ENCODE results near the gene POLA1.
A peak's percentile ranks its signal among the peaks of the same experiment; 100 is the strongest.

POLA1 gene

DNA sequence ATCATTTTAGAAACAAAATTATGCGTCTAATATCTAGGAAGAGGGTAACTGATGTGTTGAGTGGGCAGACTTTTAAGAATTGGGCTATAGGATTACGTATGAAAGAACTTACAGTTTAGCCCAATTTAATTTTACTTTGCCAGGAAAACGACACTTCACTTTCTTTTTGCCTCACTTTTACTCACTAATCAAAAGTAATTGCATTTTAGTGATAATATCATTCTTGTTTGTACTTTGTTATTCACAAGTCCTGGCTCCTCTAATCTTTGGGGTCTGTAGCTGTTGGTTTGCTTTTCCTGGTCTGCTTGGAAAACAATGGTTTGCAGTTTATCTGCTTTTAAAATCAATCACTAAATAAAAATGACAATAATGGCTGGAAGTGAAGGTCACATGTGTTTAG is 325.0 kb downstream of the POLA1 start:
- TF ChIP-seq CTCF (IDR thresholded peaks at IDR 0.05; ENCODE audit: low read depth, low read length, missing control alignments), result no peak
- no peak overlapping the region for H3K4me3 ChIP-seq (ENCODE audit: low read depth, low read length)
- in situ Hi-C loops (cut with HindIII; ENCODE audit: low sequenced_read_pairs), result no loop called here
- DNase-seq (ENCODE audit: low read depth), result no peak

- in situ Hi-C loops (cut with HindIII; ENCODE audit: low sequenced_read_pairs), result no loop called here
- no peak overlapping the region for H3K4me3 ChIP-seq (ENCODE audit: low read depth, low read length)
- TF ChIP-seq CTCF (IDR thresholded peaks at IDR 0.05; ENCODE audit: low read depth, low read length, missing control alignments), result no peak
- DNase-seq (ENCODE audit: low read depth), result no peak
Observed at GRCh38 chrX:25019707-25020390, 326.1 kb downstream of the POLA1 start.

DNA sequence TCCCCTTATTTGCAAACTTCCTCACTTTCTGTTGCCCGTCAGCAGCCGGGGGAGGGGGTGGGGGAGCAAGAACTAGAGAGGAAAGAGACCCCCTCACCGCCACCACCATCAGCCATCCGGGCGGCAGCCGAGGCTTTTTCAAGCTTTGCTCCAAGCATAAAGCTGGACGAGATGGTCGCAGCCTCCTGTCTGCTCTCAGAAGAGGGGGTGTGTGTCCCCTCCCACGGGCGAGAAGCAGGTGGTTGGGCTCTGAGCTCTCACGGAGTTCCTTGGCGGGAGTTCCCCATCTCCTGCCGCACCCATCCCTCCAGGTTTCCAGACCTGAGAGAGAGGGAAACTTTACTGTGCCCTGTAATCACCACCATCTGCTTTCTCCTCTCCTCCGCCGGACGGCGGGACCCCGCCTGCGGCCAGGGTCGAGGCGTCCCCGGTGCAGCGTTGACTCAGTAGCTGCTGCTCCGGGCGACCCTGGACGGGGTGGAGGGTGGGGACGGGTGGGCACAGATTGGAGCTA is 326.7 kb downstream of the POLA1 start:
- no peak for TF ChIP-seq CTCF (IDR thresholded peaks at IDR 0.05; ENCODE audit: low read depth, low read length, missing control alignments)
- no peak for DNase-seq (ENCODE audit: low read depth)
- H3K4me3 ChIP-seq (ENCODE audit: low read depth, low read length), result no peak overlapping the region
- in situ Hi-C loops (cut with HindIII; ENCODE audit: low sequenced_read_pairs), result no loop called here

GRCh38 chrX:25020905-25021449 is 327.3 kb downstream of the POLA1 start:
- in situ Hi-C loops (cut with HindIII; ENCODE audit: low sequenced_read_pairs), result no loop called here
- DNase-seq (ENCODE audit: low read depth), result no peak
- peak; percentile 53 for TF ChIP-seq CTCF (IDR thresholded peaks at IDR 0.05; ENCODE audit: low read depth, low read length, missing control alignments)
- H3K4me3 ChIP-seq (ENCODE audit: low read depth, low read length), result no peak overlapping the region

GRCh38 chrX:25022499-25023325 is 329.0 kb downstream of the POLA1 start:
- H3K4me3 ChIP-seq (ENCODE audit: low read depth, low read length), result no peak overlapping the region
- no peak for DNase-seq (ENCODE audit: low read depth)
- peak; percentile 22 for TF ChIP-seq CTCF (IDR thresholded peaks at IDR 0.05; ENCODE audit: low read depth, low read length, missing control alignments)
- in situ Hi-C loops (cut with HindIII; ENCODE audit: low sequenced_read_pairs), result no loop called here

DNA sequence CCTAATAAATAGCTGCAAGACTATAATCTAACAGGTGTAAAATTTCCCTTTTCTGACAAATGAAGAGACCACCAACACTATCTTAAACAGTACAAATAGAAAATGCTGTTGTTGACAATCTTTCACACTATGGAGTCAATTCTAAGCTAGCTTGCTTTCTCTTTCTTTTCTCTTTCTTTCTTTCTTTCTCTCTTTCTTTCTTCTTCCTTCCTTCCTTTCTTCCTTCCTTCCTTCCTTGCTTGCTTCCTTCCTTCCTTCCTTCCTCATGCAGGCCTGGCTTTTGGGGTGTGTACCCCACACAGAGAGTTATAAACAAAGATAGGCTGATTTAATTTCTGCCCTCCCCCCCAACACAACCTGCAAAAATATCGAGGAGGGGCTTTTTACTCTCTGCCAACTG is 330.2 kb downstream of the POLA1 start:
- DNase-seq (ENCODE audit: low read depth), result no peak
- in situ Hi-C loops (cut with HindIII; ENCODE audit: low sequenced_read_pairs), result no loop called here
- TF ChIP-seq CTCF (IDR thresholded peaks at IDR 0.05; ENCODE audit: low read depth, low read length, missing control alignments), result no peak
- no peak overlapping the region for H3K4me3 ChIP-seq (ENCODE audit: low read depth, low read length)

Measured in astrocyte of the cerebellum (primary cell).